B cell (primary cell): Measurements from ENCODE around the gene IFRD2.

ENCODE experiments used
- CTCF ChIP-seq: fragments of 200-600 bp; IDR thresholded peaks from one replicate; pipeline ENCODE4 v1.8.0; 2022; ENCODE audit warnings: antibody characterized with exemption, mild to moderate bottlenecking
- EZH2 ChIP-seq: IDR thresholded peaks from 2 replicates; pipeline ENCODE4 v1.6.1; 2012; ENCODE audit warnings: borderline replicate concordance, low read depth, mild to moderate bottlenecking, moderate library complexity, low read length; ENCODE audit not compliant: insufficient read depth, poor library complexity, severe bottlenecking

- TF ChIP-seq CTCF, result no peak
- TF ChIP-seq EZH2, result no peak
Observed at GRCh38 chr3:50299638-50299928, 7.4 kb upstream of the IFRD2 start.
